Activated T-helper 9 cell treated with anti-CD3 and anti-CD28 coated beads, Interleukin-2, amount 50 U/mL, for 16 hours (primary cell): ENCODE results near the gene NSUN7.
"Not testable (repeated sequence)": the region's sequence is repeated elsewhere in the genome, so short reads cannot be mapped to it uniquely, and the experiment has no call there.

ENCODE experiments used
- DNase-seq: peaks from one replicate; pipeline ENCODE4 v3.0.0-alpha.2; 2020; ENCODE audit warnings: low read depth

The NSUN7 gene, protein sequence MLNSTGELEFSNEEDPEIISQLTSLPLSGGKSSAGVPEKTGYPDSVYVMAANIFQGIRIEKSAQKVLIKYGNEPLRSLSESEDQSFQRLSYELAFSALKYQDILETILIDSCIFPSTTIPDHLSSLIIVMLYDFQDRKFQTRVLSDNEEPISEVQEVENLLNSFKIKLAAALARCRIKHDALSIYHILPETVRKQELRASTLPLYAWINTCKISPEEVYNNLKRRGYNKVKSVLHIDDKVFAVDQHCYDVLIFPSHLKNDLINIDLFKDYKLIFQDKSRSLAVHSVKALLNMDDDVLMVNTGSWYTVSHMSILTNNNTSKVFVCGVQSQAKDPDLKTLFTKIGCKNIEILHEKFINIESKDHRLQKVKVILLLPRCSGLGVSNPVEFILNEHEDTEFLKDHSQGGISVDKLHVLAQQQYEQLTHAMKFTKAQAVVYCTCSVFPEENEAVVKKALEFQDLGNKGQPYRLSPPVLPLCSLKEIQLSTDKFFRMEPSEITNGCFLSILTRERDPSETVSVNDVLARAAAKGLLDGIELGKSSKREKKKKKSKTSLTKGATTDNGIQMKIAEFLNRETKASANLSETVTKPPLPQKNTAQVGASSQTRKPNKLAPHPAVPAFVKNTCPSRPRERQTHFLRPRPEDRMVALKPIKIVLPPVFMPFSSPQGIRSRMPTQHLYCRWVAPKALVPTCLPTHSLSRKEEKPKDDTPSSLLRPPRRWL

DNA sequence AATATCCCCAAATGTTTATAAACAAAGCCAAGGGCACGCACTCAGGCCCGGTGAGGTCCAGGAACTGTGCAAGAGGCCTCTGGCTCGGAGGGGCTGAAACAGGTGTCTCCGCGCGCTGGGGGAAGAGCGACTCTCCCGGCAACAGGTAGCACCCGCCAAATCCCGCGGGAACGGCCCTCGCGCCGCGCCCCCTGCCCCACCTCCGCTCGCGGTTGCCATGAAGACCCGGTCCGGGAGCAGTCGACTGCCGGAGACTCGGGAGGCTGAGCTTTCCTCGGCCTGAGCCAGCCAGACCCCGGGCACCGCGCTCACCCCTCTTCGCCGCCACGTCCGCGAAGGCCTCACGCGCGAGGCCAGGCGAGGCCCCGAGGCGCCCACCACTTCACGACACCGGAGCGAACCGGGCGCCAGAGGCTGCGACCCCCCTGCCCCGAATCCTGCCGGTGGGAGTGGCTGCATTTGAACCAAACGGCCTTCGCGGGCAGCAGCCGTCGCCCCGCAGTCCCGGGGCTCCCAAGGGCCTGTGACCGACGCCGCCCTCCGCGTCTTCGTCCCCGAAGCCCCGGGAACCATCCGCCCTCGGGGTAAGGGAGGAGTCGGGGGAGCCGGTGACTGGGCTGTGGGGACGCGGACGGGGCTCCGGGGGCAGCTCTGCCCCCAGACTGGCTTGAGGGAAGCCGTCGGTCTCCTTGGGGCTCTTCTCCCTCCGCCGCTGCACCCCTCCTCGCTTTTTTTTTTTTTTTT, at the start of gene NSUN7:
Gene NSUN7 (plus strand): TSS at position 239 of the 744 bp plus-strand sequence. CDS start 739 bp downstream, outside the sequence.
- no peak for DNase-seq

DNA sequence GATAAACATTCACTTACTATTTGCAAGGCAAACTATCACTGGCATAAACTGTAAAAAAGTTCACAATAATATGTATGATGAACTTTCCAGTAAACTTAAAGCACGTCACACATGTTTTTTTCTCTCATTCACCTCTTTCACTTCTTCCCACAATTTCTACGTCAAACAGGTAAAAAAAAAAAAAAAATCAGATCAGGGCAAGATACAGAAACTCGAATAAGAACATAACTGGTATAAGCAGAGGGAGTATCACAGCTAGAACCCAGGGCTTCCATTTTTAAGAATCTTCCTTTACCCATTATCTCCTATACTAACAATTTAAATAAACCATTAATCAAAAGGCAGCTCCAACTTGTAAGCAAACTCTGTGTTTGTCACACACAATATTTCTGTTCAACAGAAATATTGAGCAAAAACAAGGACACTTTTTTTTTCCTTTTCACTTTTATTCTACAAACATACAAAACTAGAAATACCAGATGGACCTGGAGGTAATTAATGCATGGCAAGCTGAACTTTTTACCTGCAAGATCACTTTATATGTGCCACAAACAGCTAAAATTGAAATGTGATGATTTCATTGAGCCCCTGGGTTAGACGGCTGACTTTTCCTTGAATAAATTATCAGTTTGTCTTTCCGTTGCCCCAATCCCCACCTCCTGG, 47.5 kb upstream of the NSUN7 start:
- no peak for DNase-seq

DNA sequence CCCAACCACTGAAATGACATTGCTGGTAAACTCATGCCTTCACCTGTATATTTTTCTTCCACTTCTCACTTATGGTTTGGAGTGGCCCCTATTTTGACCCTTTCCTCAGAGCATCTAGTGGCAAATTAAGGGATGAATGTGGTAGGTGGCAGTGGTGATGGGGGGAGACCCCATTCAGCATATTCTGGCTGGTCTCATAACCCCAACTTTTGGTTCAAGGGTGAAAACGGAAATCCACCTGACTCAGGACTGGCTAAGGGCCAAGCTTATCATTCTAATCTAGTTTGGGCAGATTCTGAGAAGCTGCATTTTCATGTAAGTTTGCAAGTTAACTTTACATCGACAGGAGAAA, 47.0 kb upstream of the NSUN7 start:
- DNase-seq = no peak

DNA sequence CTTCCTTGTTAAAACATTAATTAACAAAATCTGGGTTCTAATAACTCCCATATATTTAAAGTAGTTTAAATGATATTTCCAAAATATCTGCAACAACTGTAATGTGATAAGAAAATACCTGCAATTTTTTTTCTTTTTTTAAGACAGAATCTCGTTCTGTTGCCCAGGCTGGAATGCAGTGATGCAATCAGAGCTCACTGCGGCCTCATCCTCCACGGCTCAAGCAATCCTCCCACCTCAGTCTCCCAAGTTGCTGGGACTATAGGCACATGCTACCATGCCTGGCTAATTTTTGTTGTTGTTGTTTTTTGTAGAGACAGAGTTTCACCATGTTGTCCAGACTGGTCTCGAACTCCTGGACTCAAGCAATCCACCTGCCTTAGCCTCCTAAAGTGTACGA, 45.7 kb upstream of the NSUN7 start:
- DNase-seq = no peak

DNA sequence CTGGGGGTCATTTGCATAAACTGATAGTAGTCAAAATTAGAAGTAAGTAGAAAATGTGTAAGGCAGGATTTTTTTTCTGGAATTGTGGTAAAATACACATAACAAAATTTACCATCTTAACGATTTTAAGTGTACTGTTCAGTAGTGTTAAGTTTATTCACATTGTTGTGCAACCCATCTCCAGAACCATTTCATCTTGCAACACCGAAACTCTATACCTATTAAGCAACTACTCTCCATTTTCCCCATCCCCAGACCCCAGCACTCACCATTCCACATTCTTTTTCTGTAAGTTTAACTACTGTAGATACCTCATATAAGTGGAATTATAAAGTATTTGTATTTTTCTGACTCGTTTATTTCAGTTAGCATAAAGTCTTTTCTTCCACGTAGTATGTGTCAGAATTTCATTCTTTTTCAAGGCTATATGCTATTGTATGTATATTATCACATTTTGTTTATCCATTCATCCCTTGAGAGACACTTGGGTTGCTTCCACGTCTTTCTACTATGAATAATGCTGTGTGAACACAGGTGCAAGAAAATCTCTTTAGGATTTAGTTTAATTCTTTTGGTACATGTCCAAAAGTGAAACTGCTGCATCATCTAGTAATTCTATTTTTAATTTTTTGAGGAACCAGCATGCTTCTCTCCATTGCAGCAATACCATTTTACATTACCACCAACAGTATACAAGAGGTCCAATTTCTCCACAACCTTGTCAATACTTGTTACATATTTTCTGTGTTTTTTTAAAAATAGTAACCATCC, 39.1 kb upstream of the NSUN7 start:
- DNase-seq = no peak

DNA sequence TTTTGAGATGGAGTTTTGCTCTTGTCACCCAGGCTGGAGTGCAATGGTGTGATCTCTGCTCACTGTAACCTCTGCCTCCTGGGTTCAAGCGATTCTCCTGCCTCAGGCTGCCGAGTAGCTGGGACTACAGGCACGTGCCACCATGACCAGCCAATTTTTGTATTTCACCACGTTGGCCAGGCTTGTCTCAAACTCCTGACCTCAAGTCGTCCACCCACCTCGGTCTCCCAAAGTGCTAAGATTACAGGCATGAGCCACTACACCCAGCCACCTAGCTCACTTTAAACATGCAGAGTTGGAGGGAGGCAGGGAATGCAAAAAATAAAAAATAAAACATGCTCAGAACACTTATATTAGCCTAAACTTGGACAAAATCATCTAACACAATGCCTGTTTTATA, 36.8 kb upstream of the NSUN7 start:
- DNase-seq = not testable (repeated sequence)

DNA sequence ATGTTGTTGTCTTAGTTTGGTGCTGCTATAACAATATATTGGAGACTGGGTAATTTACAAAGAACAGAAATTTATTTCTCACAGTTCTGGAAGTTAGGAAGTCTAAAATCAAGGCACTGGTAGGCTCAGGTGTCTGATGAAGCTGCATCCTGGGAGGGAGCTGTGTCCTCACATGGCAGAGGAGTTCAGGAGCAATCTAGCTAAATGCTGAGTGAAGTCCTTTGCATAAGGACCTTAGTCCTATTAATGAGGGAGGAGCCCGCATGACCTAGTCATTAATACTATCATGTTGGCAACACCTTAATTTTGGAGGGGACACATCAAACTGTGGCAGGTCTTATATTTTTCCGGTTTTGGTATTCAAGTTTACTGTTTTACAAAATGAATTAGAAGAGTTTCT, 36.0 kb upstream of the NSUN7 start:
- no peak for DNase-seq

DNA sequence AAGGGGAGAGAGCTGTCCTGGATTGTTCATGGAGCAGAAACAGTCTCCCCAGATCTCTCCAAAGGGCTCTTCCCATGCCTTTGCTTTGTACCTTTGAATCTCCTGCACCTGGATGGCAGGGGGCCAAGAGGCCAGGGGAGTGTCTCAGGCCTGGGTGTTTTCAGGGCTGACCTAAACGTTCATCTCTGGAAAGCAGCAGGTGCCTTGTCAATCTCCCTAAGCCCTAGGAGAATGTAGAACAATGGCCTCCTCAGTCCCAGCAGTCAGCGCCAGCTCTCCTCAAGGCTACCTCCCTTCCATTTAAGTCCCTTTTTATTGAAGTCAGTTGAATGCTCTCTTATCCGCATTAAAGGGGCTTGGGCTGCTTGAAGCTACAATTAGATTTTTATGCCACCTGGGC, 31.2 kb upstream of the NSUN7 start:
- DNase-seq = no peak

DNA sequence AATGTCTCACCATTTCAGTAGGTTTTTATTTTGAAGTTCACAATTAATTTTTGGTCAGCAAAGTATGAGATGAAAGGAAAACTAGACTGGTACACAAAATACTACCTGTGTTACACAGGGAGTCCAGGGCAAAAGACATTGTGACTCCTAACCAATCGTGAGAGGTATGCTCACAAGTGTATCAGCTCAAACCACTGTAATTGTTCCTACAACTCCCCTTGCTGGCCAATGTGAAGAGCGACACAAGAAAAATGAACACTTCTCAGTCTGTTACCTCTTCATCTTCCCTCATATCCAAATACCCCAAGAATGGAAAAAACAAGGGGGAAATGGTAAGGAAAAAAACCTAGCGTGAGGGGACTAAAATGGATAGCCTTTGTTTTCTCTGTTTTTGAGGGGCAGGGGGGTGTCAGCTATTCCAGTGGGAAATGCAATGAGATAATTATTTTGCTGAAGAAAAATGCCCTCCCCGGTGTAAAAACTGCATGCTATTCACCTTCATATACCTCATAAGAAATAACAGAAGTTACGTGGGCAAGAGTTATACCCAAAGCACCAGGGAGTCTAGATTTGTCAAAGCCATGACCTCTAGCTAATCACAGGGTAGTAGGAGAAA, 30.6 kb upstream of the NSUN7 start:
- DNase-seq = no peak

DNA sequence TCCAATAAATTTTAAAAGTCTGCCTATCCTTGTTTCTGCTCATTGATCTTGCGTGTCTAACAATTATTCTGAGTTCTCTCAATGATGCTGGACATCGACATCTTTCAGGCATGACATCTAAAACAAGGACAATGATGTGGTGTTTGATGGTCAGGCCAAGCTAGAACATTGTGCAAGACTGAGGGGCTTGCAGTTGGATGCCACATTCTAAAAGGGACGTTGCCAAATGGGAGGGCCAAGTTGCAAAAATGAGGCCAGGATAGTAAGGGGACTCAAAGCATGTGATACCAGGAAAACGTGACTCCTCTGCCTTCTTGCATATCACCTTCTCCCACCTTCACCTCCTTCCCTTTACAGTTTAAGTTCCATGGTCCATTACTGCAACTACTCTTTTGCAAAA, 29.4 kb upstream of the NSUN7 start:
- DNase-seq = no peak

DNA sequence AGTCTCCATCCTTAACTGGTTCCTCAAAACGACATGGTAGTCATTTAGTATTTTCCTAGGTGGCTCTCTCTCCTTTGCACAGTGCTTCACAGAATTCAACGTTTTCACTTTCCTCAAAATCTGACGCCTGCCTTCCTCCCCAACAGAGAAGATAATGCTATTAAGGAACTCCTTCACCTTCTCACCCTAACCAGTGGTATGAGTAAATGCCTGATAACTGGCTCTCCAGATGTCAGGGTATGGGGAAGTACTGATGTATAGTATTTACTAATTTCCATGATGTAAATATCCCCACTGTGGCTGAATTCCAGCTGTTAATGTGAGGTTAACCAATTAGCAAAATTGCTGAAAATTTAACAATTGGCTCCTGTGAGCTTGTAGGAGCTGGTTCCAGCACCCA, 28.8 kb upstream of the NSUN7 start:
- no peak for DNase-seq

DNA sequence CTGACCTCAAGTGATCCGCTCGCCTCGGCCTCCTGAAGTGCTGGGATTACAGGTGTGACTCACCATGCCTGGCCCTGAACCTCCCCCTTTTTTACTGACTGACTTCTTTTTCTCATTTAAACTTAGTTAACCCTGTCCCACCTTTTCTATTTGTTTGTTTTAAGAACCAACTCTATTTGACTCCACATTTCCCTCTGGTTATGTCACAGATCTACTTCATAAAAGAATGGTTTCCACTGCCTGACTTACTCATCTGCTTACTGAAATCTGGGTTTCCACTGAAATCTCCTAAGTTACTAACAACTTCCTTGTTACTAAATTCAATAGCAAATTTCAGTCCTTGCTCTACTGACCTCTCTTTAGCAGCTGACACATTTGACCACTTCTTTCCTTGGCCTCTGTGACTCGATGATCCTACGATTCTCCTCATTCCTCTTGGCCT, 28.0 kb upstream of the NSUN7 start:
- no peak for DNase-seq

DNA sequence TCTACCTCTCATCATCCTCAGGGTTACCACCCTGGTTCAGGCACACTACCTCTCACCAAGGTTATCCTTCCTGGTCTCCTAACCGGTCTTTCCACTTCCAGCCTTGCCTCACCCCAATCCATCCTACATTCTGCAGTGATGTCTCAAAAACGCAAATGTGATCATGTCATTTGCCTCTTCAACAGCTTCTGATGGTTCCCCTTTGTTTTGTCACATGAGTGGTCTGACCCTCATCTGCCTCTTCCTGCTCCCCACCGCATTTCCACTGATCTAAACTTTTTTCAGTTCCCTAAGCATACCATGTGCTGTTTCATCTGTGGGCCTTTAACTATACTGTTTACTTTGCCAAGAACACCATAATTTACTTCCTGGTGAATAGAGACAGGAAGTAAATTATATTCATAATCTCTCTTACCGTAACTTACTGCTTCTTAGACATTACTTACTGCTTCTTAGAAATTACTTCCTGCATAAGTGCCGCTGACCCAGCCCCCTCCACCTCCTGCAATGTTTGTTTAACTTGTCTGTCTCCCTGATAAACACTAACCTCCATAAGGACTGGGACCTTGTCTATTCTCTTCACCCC, 27.1 kb upstream of the NSUN7 start:
- DNase-seq = no peak

DNA sequence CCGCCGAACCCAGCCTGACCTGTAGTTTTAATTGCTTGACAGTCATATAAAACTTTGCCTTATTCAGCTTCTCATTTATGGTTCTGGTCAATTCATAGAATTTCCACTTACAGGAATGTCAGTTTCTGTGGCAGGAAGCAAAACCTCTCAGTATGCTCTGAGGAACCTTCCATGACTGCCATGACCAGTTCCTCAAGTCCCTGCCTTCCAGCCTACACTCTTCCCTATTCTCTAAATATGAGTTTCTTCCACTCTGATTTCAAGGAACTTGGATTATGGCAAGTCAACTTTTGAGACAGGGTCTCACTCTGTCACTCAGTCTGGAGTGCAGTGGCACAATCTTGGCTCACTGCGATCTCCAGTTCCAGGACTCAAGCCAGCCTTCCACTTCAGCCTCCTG, 26.0 kb upstream of the NSUN7 start:
- no peak for DNase-seq

DNA sequence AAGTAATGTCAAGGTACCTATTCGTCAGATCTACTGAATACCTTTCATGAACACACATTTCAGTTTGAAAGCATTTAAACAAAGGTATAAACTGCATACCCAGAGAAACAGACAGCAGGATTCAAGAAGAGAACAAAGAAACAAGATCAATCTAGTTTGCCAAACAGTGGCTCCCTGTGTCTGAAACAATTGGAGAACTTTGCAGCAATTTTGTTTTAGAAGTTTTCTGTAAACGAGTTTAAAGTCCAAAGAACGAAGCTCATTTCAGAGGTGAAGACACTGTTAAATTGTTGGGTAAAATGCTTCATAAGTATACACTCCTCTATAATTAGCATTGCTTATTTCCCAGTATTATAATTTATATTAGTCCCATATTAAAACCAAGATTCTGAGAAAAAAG, 21.4 kb upstream of the NSUN7 start:
- no peak for DNase-seq

DNA sequence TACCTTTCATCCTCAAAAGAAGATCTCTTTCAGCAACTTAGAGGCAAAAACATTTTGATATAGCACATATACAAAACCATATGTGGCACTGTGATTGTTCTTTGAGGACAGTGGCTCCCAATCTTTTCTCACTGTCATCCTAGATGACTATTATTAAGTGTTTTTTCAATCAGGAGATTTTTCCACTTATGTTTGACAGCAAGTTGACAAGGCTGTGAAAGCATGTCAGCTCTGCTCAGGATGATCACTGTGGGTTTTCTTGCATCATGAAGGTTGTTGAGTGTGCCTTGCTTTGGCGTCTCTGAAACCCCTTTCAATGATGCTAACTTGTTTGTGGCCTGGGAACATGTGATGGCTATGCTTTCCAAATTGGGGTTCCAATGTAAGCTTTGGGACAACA, 20.2 kb upstream of the NSUN7 start:
- no peak for DNase-seq

DNA sequence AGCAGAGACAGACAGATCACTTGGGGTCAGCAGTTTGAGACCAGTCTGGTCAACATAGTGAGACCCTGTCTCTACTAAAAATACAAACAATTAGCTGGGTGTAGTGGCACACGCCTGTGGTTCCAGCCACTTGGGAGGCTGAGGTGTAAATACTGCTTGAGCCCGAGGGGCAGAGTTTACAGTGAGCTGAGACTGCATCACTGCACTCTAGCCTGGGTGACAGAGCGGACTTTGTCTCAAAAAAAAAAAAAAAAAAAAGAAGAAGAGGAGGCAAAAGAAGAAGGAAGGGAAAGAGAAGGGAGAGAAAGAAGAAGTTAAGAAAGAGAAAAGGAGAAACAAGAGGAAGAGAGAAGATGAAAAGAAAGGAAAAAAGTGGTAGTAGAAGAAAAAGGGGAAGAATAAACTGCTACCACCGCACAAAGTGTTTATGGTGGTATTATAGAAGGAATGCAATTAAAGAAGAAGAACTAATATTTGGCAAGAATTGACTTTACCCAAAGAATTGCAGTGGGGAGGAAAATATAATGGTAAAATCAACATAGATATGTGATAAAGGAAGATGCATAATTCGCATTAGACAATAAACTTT, 19.6 kb upstream of the NSUN7 start:
- DNase-seq = no peak

DNA sequence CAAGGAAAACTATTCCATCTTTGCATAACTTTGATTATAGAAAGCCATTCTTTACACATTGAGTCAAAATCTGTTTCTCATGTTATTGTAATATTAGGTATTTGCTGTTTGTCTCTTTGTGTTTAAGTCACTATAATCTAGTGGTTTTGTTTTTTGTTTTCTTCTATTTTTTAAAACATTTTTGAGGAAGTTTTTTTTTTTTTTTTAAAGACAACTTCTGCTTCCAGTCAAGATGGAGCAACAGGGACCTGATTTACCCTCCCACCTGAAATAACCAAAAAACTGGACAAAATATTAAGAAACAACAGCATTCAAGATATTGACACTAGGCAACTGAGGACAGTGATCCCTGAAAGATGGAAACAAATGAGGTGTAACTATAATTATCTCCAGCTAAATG, 18.4 kb upstream of the NSUN7 start:
- no peak for DNase-seq

DNA sequence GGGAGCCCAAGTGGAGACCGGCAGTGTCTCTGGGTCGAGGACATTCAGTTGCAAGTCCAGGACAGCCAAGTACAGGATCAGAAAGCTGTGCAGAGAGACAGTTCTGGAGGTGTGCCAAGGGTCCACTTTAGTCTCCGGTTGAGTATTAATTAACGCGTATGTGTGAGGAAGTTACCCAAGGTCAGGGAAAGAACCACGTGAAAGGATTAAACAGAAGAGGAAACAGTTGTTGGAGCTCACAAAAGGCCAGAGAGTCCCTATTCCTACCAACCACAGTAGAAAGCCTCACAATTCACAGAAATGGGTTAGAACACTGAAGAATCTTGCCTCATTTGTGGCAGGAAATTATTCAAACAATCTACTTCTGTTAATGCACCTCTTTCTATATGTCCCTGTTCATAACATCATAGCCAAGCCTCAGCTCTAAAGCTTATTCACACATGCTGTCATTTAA, 17.9 kb upstream of the NSUN7 start:
- DNase-seq = no peak

DNA sequence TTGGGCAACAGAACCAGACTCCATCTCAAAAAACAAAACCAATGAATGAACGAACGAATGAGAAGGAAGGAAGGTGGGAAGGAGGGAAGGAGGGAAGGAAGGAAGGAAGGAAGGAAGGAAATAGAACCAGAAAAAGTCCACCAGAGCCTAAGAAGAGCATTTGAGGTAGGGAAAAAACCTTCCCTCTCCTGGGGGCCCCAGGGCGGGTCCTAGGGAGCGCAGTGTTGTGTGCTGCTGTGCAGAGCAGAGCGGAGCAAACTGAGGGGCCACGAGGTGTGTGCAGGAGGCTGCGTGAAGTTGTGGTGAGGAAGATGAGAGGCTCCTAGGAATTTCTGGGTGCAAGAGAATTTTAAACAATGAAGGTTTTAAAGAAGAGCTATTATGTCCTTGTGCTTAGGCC, 16.0 kb upstream of the NSUN7 start:
- DNase-seq = no peak
